Measurements from ENCODE around the gene BPIFB1. TPM values are rescaled to one million over a fixed set of nuclear protein-coding genes. Genes with fewer than 3 reads are reported as not detected.
A peak's percentile ranks its signal among the peaks of the same experiment; 100 is the strongest.

BPIFB1 gene
- total and polyA plus RNA-seq, 2 donors from 2014 or later = not detected

- no peak for DNase-seq
- no peaks in the 10 kb centered on the region for H3K27me3 ChIP-seq (ENCODE audit: control insufficient read depth, insufficient read depth, low read length)
- H3K4me3 ChIP-seq (ENCODE audit: low read length in 3 of 3) = no peak overlapping the region
- FAIRE-seq = no peak
- H3K36me3 ChIP-seq (ENCODE audit: control insufficient read depth in 2 of 3, insufficient read depth in 3 of 3, low read length in 3 of 3) = no peaks in the 10 kb centered on the region
- H3K4me1 ChIP-seq (ENCODE audit: control insufficient read depth in 2 of 3, insufficient read depth in 2 of 3, low read depth in 1 of 3, low read length in 3 of 3) = no peaks in the 10 kb centered on the region
- H3K9me3 ChIP-seq (ENCODE audit: control insufficient read depth in 2 of 3, insufficient read depth in 1 of 3, low read length in 3 of 3) = no peaks in the 10 kb centered on the region
- no peak overlapping the region for H3K9ac ChIP-seq (ENCODE audit: low read length in 3 of 3)
- intact Hi-C loops (cut with DNase I) = no loop called here
- no peak for TF ChIP-seq CTCF (IDR thresholded peaks at IDR 0.05; ENCODE audit: borderline replicate concordance, extremely low read depth, insufficient read depth)
- no peak overlapping the region for H3K27ac ChIP-seq (ENCODE audit: low read depth in 2 of 2, low read length in 2 of 2)
Measured at GRCh38 chr20:33272155-33272873, 10.7 kb upstream of the BPIFB1 start.

- no peak for TF ChIP-seq CTCF (IDR thresholded peaks at IDR 0.05; ENCODE audit: borderline replicate concordance, extremely low read depth, insufficient read depth)
- FAIRE-seq = no peak
- peak in 1 of 5 donors; percentile 4 for DNase-seq
- intact Hi-C loops (cut with DNase I) = no loop called here
- H3K9ac ChIP-seq (ENCODE audit: low read length in 3 of 3) = no peak overlapping the region
- no peaks in the 10 kb centered on the region for H3K27me3 ChIP-seq (ENCODE audit: control insufficient read depth, insufficient read depth, low read length)
- H3K9me3 ChIP-seq (ENCODE audit: control insufficient read depth in 2 of 3, insufficient read depth in 1 of 3, low read length in 3 of 3) = no peaks in the 10 kb centered on the region
- no peaks in the 10 kb centered on the region for H3K36me3 ChIP-seq (ENCODE audit: control insufficient read depth in 2 of 3, insufficient read depth in 3 of 3, low read length in 3 of 3)
- H3K4me3 ChIP-seq (ENCODE audit: low read length in 3 of 3) = no peak overlapping the region
- H3K27ac ChIP-seq (ENCODE audit: low read depth in 2 of 2, low read length in 2 of 2) = no peak overlapping the region
- peaks cover 0 to 6% (median 0%) of the 10 kb centered on the region in 3 donors for H3K4me1 ChIP-seq (ENCODE audit: control insufficient read depth in 2 of 3, insufficient read depth in 2 of 3, low read depth in 1 of 3, low read length in 3 of 3)
Measured at GRCh38 chr20:33273117-33273851, 9.7 kb upstream of the BPIFB1 start.

- FAIRE-seq = no peak
- no peak for TF ChIP-seq CTCF (IDR thresholded peaks at IDR 0.05; ENCODE audit: borderline replicate concordance, extremely low read depth, insufficient read depth)
- intact Hi-C loops (cut with DNase I) = no loop called here
Measured at GRCh38 chr20:33275215-33275614, 7.8 kb upstream of the BPIFB1 start.

More at GRCh38 chr20:33275215-33275614, 7.8 kb upstream of the BPIFB1 start:
- Histone ChIP-seq H3K4me1 (ENCODE audit: control insufficient read depth in 2 of 3, insufficient read depth in 2 of 3, low read depth in 1 of 3, low read length in 3 of 3) (peaks cover 0 to 6% (median 0%) of the 10 kb centered on the region in 3 donors), H3K27me3 (ENCODE audit: control insufficient read depth, insufficient read depth, low read length) (no peaks in the 10 kb centered on the region), H3K9me3 (ENCODE audit: control insufficient read depth in 2 of 3, insufficient read depth in 1 of 3, low read length in 3 of 3) (no peaks in the 10 kb centered on the region), H3K36me3 (ENCODE audit: control insufficient read depth in 2 of 3, insufficient read depth in 3 of 3, low read length in 3 of 3) (no peaks in the 10 kb centered on the region), H3K4me3 (ENCODE audit: low read length in 3 of 3) (no peak overlapping the region), H3K9ac (ENCODE audit: low read length in 3 of 3) (no peak overlapping the region), H3K27ac (ENCODE audit: low read depth in 2 of 2, low read length in 2 of 2) (no peak overlapping the region)
- peak in 1 of 5 donors; percentile 3 for DNase-seq
